Right renal pelvis (tissue), 4 donors: Measurements from ENCODE around the gene LDB1. TPM values are rescaled to one million over a fixed set of nuclear protein-coding genes. Genes with fewer than 3 reads are reported as not detected.
A peak's percentile ranks its signal among the peaks of the same experiment; 100 is the strongest.

Experiments used
- DNase-seq, 4 donors: peaks; one replicate each; pipeline ENCODE4 v3.0.0-alpha.2; 2013; ENCODE audit warnings: low read depth in 4 of 4, low spot score in 3 of 4, missing footprints in 1 of 4
- polyA plus RNA-seq, 4 donors: library from polyadenylated mRNA; unstranded; fragments of 120-200 nt; gene quantifications; one replicate each; pipeline ENCODE4 v1.2.1, GENCODE V29; 2013; ENCODE audit not compliant: insufficient read length in 4 of 4

The LDB1 gene
- polyA plus RNA-seq, 4 donors = 114 to 117 (median 115) TPM

DNA sequence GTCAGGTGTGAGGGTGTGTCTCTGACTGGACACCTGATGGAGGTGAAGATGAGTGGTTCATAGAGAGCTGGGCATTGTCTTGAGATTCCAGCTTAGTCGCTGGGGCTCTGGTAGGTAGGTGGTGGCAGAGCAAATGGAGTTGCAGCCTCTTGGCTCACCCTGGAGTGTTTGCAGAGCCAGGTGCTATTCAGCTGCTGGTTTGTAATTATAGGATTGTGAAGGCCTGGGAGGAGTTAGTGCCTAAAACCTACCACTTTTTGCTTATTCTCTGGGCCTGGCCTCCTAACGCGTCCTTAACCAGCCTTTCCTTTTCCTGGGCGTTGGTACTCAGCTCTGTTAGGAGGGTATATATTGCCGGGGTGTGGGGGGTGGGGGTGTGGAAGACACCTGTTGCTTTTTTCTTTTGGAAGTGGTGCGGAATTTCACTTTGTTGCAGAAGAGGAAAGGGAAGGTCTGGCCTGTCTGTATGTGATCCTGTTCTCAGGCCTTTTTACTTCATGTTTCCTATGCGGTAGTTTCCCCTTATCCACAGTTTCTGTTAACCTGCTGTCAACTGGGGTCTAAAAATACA is 15.9 kb upstream of the LDB1 start:
- no peak for DNase-seq

DNA sequence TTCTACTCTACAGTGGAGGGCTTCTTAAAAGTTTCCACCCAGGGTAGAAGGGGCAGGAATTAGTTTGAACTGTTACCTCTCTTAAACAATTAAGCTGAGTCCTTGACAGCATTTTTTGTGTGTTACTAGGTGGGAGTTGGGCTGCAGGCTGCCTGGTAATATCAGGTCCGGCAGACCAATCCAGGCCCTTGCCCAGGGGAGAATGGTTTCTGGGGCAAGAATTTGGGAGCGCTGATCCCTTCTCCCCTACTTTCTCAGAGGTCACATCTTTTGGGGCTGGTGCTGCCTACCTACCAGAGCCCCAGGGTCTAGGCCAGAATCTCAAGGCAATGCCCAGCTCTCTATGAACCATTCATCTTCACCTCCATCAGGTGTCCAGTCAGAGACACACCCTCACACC is 14.2 kb upstream of the LDB1 start:
- DNase-seq = no peak

DNA sequence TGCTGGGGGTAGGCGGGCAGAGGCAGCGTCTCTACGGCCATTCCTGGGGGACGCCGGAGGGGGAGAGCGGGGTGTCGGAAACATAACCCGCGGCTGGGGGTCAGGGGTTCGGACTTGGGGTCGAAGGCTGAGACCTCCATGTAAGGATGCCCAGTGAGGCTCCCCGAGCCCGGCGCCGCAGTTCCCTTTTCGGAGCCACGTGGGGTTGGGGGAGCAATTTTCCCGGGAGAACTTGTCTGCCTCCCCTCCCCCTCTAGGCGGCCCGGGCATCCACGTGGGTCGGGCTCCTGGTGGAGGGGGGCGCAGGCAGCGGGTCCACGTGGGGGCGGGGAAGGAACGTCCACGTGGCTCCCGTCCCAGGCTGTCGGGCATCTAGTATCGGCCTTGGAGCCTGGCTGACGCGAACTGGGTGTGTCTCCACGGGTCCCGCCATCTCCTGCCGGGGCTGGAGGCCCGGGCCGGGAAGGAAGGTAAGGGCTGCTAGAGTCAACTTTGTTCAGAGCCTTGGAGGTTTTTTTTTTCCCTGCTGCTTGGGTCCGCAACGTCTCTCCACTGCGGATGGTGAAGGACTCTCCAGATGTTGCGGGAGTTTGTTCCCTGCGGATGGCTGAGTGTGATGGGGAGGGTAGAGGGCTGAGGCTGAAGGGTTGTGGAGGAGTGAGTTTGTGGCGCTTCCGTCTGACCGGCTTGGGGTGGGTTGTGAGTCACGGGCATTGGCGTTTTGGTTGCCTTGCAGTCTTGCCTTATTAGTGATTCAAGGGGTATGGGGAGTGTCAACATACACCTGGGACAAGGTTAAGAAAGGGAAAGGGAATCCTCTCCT is 13.4 kb upstream of the LDB1 start:
- DNase-seq = no peak

DNA sequence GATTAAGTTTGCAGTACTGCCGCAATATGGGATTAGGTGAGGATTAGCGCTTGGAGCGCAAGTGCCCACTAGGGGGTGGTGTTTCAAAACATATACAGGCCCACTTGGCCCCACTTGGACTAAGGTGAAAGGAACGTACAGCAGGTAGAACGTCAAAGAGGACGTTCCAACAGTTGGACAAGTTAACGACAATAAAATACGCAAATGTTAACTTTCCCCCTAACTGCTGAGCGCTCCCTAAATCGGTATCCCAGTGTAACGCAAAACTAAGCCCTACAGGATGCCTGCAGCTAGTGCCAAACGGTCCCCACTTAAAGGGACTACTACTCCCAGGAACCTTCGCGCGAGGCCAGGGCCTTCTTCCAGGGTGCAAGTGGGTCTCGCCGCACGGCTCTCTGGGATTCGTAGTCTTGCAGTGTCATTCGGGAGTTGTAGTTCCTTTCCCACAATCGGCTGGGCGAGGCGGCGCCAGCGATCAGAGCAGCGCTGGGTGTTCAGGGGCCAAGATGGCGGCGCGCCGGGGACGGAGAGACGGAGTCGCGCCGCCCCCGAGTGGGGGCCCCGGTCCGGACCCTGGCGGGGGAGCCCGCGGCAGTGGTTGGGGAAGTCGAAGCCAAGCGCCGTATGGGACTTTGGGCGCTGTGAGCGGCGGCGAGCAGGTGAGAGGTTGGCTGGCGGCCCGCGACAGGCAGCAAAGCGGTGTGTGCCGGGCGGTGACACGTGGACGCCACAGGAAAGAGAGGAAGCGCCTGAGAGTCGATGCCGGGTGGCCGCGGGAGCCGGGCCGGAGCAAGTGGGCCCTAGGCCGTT is 12.6 kb upstream of the LDB1 start, which contains the start of gene PPRC1:
PPRC1 (plus strand) TSS at position 478 of the 810 bp plus-strand sequence; CDS start at position 507, 29 bp downstream.
- DNase-seq = peak; percentile 97 to 98 (median 97)

DNA sequence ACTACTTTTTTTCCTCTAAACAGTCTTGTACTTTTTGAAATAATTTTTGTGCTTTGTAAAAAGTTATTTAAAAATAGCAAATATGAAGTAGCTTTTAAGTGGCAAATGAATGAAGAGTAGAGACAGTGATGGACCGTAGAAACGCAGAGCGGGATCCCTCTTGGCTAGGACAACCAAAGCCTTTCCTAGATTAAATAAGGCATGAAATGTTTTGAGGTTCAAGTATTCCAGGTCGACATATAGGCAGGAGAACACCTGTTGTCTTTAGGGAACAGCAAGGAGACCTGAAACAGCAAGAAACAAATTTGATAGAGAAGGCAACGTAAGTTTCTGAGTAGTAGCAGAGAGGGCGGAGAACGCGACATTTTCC is 12.0 kb upstream of the LDB1 start:
- no peak for DNase-seq

DNA sequence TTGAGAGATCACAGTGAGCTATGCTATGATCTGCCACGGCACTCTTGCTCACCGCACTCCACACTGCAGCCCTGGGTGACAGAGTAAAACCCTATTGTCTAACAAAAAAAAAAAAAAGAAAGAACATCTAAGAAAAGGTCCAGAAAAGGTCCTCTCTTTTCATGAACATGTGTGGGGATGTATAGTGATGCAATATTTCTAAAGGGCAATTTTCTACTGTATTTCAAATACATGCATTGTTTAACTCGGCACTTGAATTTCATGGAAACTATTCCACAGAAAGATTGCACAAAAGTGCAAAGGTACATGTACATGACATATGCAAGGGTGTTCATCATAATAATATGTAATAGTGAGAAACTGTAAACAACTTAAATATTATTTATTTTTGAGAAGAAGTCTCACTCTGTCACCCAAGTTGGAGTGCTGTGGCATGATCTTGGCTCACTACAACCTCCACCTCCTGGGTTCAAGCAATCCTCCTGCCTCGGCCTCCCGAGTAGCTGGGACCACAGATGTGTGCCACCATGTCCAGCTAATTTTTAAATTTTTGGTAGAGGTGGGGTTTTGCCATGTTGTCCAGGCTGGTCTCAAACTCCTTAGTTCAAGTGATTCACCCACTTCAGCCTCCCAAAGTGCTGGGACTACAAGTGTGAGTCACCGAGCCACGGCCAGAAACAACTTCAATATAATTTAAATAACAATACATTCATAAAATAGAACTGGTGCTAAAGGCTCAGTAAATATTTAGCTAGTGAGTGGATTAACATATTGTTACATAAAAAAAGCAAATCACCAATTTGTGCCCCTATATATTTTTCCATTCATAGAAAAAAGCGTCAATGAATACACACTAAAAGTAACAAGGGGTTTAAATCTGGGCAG is 11.4 kb upstream of the LDB1 start:
- DNase-seq = no peak

DNA sequence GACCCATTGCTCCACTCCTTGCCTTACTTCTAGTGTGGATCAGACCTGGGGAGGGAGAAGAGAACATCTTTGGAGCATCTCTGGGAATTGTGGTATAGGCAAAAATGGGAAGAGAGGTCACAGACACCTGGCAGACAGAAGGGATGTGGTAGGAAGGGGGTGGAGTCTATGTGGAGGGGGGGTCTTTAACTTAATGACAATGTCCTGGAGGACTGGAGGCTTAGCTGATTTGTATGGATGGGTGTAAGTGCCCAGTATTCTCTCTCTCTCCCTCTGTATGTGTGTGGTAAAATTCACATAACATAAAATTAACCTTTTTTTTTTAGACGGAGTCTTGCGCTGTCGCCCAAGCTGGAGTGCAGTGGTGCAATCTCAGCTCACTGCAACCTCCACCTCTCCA is 3.1 kb upstream of the LDB1 start:
- no peak for DNase-seq

DNA sequence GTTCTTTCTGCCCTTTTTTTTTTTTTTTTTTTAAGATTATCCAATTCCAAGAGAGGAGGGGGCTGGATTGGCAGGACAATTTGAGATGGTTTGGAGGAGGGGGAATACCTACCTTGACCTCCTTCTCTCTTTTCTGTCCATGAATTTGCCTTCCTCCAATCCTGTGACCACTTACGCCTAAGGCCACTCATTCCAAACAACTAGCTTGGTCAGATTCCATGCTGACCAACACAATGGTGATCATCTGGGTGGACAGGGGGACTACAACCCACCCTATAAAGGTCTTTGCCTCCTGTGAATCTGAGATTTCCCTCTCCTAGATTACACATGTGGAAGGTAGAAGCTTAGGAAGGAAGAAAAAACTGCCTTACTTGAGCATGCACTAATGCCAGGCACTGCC is 2.3 kb upstream of the LDB1 start:
- no peak for DNase-seq

DNA sequence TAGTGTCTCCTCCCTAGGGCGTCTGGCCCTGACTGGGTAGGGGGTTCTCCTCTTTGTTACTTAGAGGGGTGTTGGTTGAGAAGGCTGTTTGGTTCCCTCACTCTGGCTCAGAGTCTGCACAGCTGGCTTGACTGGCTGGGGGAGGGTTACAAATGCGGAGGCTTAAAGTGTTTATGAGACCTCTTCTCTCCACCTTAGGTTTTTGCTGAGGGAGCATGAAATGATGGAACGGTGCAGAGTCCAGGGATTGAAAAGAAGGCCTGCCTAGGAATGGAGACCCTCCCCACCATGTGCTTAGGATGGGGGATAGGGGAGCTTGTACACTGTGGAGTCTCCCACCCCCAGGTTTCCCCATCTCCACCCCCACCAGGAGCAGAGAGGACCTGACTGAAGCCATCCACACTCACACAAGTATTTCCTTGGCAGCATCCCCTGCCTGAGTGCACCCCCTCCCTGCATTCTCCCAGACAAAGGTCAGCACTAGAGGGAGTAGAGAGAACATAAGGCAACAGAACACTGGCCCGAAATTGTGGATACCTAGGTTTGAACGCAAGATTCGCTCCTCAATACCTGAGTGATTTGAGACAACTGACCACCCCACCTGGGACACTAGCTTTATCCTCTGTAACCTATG is 1.7 kb upstream of the LDB1 start:
- no peak for DNase-seq

DNA sequence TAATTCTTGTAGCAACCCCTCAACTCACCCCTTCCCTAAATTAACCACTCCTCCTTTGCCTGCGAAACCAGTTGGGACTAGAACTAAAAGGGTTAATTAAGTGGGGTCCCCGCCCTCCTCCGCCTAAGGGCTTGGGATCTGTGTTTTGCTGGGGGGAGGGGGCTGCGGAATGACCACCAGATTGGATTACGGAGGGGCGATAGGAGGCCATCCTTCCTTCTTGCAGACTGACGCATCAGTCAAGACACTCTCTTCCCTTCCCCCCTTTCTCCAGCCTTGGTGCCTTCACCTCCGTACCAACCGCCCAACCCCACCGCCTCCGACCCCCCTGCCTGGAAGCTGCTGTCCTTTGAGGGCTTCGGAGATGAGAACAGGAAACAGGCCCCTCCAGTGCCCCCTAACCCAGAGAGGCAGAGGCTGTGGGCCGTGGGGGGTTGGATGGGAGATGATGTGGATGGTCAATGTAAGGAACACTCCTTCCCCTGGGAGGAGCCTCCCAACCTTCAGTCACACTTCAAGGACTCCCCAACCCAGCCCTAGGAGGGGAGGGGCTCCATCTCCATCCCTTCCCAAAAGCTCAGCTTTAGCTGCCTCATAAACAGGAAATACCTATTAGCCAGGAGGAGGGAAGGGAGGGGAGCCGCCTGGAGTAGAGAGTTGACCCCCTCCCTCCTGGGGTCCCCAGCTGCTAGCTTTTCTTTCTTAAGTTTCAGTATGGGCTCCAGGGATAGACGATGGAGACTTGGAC is 997 bp upstream of the LDB1 start:
- DNase-seq = peak in 3 of 4 donors; percentile 74 to 91 (median 86)

DNA sequence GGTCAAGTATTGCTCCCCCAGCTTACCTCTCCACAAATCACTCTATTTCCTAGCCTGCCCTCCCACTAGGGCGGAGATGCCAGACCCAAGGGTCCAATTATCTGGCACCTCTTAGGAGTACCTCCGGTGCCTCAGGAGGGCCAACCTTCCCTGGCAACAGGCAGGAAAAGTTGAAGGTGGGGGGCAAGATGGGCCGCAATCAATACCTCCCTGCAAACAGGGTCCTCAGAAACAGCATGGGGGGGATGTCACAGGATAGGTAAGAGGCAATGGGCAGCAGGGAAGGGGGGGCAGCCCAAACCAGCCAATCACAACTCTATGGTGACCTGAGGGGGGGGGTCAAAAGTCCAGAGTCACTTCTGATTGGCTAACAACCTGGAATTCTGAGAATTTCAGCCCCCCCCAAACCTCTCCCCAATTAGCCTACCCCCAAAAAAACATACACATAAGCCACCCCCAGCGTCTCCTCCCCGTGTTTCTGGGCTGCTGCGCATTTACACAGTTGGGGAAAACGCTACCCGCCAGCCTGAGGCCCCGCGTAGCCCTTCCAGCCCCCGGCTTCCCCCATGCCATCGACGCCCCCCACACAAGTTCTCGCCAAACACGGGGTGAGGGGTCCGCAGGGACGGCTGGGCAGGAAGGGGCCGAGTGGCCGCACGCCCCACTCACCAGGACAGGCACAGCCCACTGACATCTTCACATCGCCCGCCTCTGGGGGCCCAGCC is 589 bp downstream of the LDB1 start:
- no peak for DNase-seq

DNA sequence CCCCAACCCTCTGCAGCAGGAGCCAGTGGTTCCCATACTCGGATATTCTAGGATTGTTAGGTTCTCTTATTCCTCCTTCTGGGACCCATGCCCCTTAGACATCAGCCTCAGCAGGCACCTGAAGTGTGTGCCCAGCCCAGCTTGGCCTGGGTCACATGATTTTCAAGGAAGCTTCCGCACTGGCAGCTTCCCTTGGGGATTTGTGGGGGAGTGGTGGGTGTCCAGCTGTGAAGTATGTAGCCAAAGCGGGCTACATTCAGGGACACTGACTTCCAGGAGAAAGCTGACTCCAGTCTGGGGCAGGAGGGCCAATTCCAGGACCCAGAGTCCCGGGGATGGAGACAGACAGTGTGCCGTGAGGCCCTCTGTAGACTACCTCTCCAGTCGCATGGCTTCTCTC is 1.3 kb downstream of the LDB1 start:
- peak in 1 of 4 donors; percentile 55 for DNase-seq

DNA sequence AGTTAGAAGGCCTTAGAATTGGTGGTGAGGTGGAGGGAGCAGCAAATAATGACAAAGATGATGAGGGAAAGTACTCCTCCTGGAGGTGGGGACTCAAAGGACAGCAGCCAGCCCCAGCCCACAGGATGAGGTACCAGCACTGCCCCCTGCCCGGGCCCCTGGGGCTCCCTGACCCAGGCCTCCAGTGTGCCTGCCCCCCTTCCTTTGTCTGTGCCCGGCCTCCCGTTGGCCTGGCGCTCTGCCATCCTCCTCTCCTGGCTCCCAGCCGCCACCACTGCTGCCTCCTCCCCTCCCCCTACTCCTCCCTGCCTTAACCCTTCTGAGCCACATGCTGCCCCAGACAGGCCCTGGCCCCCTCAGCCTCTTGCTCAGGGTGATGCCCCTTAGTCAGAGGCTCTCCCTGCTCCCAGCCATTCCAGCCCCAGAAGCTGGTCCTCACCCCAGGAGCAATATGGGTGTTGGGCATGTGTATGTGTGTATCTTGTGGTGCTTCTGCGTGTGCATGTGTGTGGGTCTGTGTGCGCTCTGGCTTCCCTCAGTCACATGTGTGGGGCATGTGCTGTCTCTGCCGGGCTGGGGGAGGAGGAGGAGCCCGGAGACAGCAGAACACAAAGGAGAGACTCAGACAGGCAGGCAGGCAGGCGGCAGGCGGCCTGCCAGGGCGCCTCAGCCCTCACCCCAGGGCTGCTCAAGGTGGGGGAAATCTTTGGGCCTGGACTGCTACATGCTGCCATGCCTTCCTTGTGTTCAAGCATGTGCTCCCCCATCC is 2.6 kb downstream of the LDB1 start:
- DNase-seq = peak in 1 of 4 donors; percentile 55

DNA sequence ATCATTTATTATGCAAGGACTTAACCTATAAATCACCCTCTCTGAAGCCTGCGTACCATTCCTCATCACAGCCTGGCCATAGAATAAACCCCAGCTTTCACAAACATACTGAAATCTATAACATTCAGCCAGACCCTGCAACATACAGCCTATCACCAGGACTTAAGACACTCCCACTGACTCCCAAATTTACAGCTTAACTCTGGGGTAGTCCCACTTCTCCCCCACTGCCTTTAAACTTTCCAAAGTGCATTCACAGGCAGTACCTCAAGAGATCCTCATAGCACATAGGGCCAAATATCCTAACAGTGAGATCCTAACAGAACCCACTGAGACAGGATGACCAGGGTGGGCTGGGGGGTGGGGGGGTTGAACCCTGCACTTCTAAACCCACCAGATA is 3.5 kb downstream of the LDB1 start:
- DNase-seq = no peak

DNA sequence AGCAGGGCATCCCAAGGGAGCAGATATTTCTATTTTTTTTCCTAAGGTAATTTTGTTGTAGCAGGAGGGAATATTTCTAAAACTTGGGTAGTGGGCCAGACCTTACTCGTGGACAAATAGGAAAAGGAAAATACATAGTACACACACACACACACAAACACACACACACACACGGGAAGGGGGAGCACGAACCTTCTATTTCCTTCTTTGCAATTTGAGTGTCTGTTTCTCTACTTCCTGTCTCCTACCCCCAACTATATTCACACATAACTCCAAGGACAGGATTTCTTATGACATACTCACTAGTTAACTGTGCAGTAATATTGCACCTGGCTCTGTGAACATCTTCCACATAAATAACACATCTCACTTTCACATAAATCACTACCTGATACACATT is 4.4 kb downstream of the LDB1 start:
- no peak for DNase-seq

DNA sequence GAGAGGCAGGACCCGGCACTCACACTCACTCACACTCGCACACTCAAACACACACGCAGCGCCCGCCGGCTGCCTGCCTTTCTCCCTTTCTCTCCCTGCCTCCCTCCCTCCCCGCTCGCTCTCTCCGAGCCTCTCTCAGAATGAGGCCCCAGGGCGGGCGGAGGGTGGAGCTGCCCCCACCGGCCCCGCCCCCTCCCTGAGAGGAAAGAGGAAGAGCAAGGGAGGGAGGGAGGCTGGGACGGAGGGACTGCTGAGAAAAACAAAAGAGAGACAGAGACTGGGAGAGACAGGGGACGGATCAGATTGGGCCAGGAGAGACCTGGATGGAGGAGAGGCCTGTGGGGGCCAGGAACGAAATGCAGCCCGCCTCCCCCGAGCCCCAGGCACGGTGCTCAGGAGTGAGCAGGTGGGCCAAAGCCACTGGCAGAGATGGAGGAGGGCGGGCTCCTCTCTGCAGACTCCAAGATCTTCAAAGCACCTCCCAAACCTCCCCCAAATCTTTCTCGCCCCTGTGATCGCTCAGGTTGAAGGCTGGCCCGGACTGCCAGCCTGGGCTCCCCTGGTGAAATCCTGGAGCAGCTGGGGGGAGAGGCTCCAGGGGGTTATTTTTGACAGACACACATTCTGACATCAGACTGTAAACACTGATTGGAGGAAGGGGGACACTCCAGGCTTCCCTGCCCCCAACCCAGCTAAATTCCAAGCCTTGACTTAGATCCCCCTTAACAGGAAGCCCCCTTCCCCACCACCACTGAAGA is 5.1 kb downstream of the LDB1 start:
- peak in 3 of 4 donors; percentile 78 to 87 (median 86) for DNase-seq
